Neutrophil (primary cell): ENCODE results near the gene KRTAP10-1.
A peak's percentile ranks its signal among the peaks of the same experiment; 100 is the strongest.
"Not testable (repeated sequence)": the region's sequence is repeated elsewhere in the genome, so short reads cannot be mapped to it uniquely, and the experiment has no call there.

ENCODE experiments used
- H3K27ac ChIP-seq: fragments of 200-600 bp; sonication (generic); 2 replicates; pipeline ENCODE4 v1.5.1; 2016; ENCODE audit warnings: mild to moderate bottlenecking, moderate library complexity
- H3K27me3 ChIP-seq: fragments of 200-600 bp; sonication (generic); 2 replicates; pipeline ENCODE4 v1.6.0; 2016; ENCODE audit warnings: mild to moderate bottlenecking
- H3K36me3 ChIP-seq: fragments of 200-600 bp; sonication (generic); 2 replicates; pipeline ENCODE4 v1.5.1; 2017
- H3K4me1 ChIP-seq, 2 experiments: fragments of 200-600 bp in 1 of 2; sonication (generic) in 1 of 2; 1 replicate in 1 of 2; 2 replicates in 1 of 2; pipeline versions ENCODE4 v1.5.1 to v1.6.1; 2013 to 2016; ENCODE audit warnings: low read depth in 1 of 2, low read length in 1 of 2, mild to moderate bottlenecking in 1 of 2, moderate library complexity in 1 of 2; ENCODE audit not compliant: control insufficient read depth in 1 of 2, insufficient read depth in 1 of 2
- H3K4me3 ChIP-seq, 2 experiments: fragments of 200-600 bp in 1 of 2; sonication (generic) in 1 of 2; 1 replicate in 1 of 2; 2 replicates in 1 of 2; pipeline ENCODE4 v1.5.1; 2013 to 2016; ENCODE audit warnings: low read depth in 1 of 2, low read length in 1 of 2, mild to moderate bottlenecking in 1 of 2, moderate library complexity in 1 of 2
- H3K9me3 ChIP-seq: fragments of 200-600 bp; sonication (generic); 2 replicates; pipeline ENCODE4 v1.5.1; 2016
- TF ChIP-seq, protein P1 (sequence below): fragments of 200-600 bp; sonication (generic); IDR thresholded peaks from 2 replicates; pipeline ENCODE4 v1.5.1; 2016; ENCODE audit warnings: antibody characterized with exemption

Gene KRTAP10-1

DNA sequence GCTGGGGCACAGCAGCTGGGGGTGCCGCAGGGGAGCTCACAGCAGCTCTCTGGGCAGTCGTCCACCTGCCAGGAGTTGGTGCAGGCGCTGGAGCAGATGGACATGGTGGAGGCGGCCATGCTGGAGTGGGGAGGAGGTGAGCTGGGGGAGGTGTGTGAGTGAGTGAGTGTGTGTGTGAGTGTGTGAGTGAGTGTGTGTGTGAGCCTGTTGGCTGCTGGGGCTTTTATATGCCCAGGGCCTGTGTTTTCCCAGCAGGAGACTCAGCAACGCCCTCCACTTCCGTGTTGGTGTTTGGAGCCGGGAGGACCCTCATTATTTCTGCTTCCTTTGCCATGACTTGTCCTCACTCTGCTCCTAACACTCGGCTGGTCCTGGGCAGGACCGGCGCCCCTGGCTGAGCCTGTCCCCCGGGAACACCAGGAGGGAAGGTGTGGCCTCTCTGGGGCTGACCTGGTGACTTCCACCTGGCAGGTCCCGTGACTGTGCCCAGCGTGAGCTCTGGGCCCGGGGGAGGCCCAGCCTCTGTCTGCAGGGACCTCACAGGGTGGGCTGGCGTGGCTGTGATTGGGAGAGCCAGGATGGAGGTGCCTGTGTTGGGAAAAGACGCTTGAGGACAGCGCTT lies 11.5 kb upstream of the KRTAP10-1 start, which contains the start of gene KRTAP10-2:
Gene KRTAP10-2 (minus strand): TSS at position 166 of the 622 bp plus-strand sequence. CDS start 47 bp downstream, at position 119.
- Histone ChIP-seq H3K4me1 (peaks cover 33 to 39% of the 10 kb centered on the region in 2 experiments), H3K27me3 (peaks cover 17% of the 10 kb centered on the region), H3K27ac (no peak within 1 kb of the TSS), H3K4me3 (no peak within 1 kb of the TSS), H3K36me3 (no peaks in the 10 kb centered on the region), H3K9me3 (no peaks in the 10 kb centered on the region)
- TF ChIP-seq, protein P1, sequence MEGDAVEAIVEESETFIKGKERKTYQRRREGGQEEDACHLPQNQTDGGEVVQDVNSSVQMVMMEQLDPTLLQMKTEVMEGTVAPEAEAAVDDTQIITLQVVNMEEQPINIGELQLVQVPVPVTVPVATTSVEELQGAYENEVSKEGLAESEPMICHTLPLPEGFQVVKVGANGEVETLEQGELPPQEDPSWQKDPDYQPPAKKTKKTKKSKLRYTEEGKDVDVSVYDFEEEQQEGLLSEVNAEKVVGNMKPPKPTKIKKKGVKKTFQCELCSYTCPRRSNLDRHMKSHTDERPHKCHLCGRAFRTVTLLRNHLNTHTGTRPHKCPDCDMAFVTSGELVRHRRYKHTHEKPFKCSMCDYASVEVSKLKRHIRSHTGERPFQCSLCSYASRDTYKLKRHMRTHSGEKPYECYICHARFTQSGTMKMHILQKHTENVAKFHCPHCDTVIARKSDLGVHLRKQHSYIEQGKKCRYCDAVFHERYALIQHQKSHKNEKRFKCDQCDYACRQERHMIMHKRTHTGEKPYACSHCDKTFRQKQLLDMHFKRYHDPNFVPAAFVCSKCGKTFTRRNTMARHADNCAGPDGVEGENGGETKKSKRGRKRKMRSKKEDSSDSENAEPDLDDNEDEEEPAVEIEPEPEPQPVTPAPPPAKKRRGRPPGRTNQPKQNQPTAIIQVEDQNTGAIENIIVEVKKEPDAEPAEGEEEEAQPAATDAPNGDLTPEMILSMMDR = no peak

DNA sequence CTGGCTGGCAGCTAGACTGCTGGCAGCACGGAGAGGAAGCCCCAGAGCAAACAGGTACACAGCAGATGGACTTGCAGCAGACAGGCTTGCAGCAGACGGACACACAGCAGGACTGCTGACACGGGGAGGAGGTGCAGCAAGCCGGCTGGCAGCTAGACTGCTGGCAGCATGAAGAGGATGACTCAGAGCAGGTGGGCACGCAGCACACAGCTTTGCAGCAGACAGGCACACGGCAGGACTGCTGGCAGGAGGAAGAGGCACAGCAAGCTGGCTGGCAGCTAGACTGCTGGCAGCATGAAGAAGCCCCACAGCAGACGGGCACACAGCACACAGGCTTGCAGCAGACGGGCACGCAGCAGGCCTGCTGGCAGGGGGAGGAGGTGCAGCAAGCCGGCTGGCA lies 10.8 kb upstream of the KRTAP10-1 start:
- Histone ChIP-seq H3K36me3 (no peaks in the 10 kb centered on the region), H3K4me3 (no peak overlapping the region), H3K27me3 (peaks cover 10% of the 10 kb centered on the region), H3K4me1 (peaks cover 34 to 45% of the 10 kb centered on the region in 2 experiments), H3K9me3 (no peaks in the 10 kb centered on the region), H3K27ac (no peak overlapping the region)
- TF ChIP-seq, protein P1 = no peak

DNA sequence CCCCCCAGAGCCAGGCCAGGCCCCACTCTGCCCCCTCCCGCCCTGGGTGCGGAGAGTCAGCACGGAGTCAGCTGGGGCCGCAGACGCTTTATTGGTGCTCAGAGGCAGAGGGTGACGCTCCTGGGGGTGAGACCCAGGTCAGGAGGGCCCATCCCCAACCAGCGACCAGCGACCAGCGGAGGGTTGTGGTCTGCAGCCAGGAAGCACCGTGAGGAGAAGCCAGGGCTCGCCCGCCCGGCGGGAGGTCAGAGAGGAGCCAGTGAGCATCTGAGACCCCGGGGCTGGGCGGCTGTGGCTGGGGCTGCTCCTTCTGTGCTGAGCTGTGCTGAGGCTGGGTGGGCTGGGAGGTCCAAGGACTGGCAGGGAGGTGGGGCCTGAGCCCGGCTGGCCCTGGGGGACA lies 10.3 kb upstream of the KRTAP10-1 start:
- peaks cover 34 to 45% of the 10 kb centered on the region in 2 experiments for H3K4me1 ChIP-seq
- not testable (repeated sequence) for H3K36me3 ChIP-seq, H3K4me3 ChIP-seq, H3K27me3 ChIP-seq, H3K9me3 ChIP-seq, H3K27ac ChIP-seq

DNA sequence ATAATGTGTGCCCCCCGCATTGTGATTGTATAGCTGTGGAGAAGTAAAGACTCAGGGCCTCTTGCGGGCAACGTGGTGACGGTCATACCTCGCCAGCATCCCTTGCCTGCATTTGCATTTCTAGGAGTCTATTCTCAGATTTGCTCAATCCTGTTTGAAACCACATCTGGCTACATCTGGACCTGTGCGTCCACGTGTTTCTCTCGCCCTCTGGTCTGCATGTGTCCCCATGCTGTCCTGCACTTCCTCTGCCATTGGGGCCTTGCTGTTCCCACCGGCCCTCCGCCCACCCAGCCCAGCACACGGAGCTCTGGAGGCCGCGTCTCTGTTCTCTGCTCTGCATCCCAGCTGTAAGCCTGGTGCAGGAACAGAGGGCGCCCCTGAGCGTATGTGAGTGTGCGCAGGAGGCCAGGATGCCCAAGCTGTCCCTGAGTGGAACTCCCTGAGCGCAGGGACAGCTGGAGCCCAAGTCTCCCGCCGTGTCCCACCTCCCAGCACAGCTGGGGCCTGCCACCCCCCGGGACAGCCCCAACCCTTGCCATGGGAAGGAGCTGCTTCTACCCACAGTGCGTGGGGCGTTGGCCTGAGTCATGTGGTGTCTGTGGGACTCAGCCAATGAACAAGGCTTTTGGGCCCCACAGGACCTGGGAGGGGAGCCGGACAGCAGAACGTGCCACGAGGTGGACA lies 9.7 kb upstream of the KRTAP10-1 start:
- H3K9me3 ChIP-seq = no peaks in the 10 kb centered on the region
- TF ChIP-seq, protein P1 = no peak
- H3K4me3 ChIP-seq = no peak overlapping the region
- H3K4me1 ChIP-seq = peaks cover 34 to 46% of the 10 kb centered on the region in 2 experiments
- peaks cover 7% of the 10 kb centered on the region for H3K27me3 ChIP-seq
- H3K36me3 ChIP-seq = no peaks in the 10 kb centered on the region
- no peak overlapping the region for H3K27ac ChIP-seq

DNA sequence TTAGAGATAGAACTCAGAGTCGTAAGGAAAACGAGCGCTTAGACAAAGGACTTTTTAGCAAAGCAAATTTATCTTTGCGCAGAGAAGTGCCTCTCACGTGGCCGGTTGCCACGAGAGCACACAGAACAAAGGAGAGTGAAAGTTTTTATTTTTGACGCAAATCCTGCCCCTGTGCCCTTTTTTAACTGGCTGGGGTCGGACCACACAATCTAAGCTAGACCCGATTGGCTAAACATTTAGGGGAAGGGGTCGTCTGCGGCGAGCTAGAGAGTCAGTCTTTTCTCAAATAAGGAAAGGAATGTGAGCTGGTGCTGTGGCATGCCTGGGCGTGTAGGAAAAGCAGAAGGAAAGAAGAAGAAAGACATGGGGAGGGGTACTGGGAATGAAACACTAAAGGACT lies 8.9 kb upstream of the KRTAP10-1 start:
- no peaks in the 10 kb centered on the region for H3K36me3 ChIP-seq
- H3K27ac ChIP-seq = peak overlapping the region; percentile 87
- H3K4me1 ChIP-seq = peaks cover 37 to 53% of the 10 kb centered on the region in 2 experiments
- H3K27me3 ChIP-seq = peaks cover 4% of the 10 kb centered on the region
- TF ChIP-seq, protein P1 = no peak
- no peak overlapping the region for H3K4me3 ChIP-seq
- H3K9me3 ChIP-seq = no peaks in the 10 kb centered on the region

DNA sequence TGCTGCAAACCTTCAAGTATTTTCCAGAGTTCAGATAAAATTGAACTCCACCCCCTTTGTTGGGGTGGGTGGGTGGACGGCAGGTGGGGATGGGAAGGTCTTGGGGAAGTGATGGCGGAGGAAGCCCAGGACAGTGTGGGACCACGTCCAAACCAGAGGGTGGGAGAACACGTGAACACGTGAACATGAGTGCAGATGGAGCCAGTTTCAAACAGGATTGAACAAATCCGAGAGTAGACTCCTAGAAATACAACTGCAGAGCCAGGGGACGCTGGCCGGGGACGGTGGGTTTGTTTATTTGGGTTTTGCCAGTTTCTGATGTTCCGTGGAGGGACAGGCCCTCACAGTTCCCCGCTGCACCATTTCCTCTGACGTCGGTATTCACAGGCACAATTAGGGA lies 8.4 kb upstream of the KRTAP10-1 start:
- Histone ChIP-seq H3K27ac (peak overlapping the region; percentile 87), H3K9me3 (no peaks in the 10 kb centered on the region), H3K4me1 (peaks cover 42 to 59% of the 10 kb centered on the region in 2 experiments), H3K27me3 (no peaks in the 10 kb centered on the region), H3K4me3 (peak overlapping the region in 1 of 2 experiments; percentile 46), H3K36me3 (no peaks in the 10 kb centered on the region)
- TF ChIP-seq, protein P1 = no peak
